ENCODE results near the gene SLC51A.
A peak's percentile ranks its signal among the peaks of the same experiment; 100 is the strongest.

The SLC51A gene

GRCh38 chr3:196216681-196217211 lies 412 bp downstream of the SLC51A start:
- DNase-seq (ENCODE audit: low spot score): no peak

GRCh38 chr3:196217307-196218154 lies 1.2 kb downstream of the SLC51A start:
- no peak for DNase-seq (ENCODE audit: low spot score)

GRCh38 chr3:196218155-196218712 lies 1.9 kb downstream of the SLC51A start:
- no peak for DNase-seq (ENCODE audit: low spot score)

- peak; percentile 93 for DNase-seq (ENCODE audit: low spot score)
These were observed 3.0 kb downstream of the SLC51A start for GRCh38 chr3:196219194-196219969.

GRCh38 chr3:196219970-196220311 lies 3.6 kb downstream of the SLC51A start:
- DNase-seq (ENCODE audit: low spot score): no peak

- DNase-seq (ENCODE audit: low spot score): no peak
These were observed 4.3 kb downstream of the SLC51A start for GRCh38 chr3:196220587-196220986.

- no peak for DNase-seq (ENCODE audit: low spot score)
These were observed 4.7 kb downstream of the SLC51A start for GRCh38 chr3:196220991-196221390.

GRCh38 chr3:196222876-196223595 lies 6.7 kb downstream of the SLC51A start:
- no peak for DNase-seq (ENCODE audit: low spot score)

- DNase-seq (ENCODE audit: low spot score): no peak
These were observed 8.8 kb downstream of the SLC51A start for GRCh38 chr3:196225086-196225485.

GRCh38 chr3:196225763-196226364 lies 9.5 kb downstream of the SLC51A start:
- no peak for DNase-seq (ENCODE audit: low spot score)

- no peak for DNase-seq (ENCODE audit: low spot score)
These were observed 10.8 kb downstream of the SLC51A start for GRCh38 chr3:196227121-196227561.

- DNase-seq (ENCODE audit: low spot score): no peak
These were observed 11.5 kb downstream of the SLC51A start for GRCh38 chr3:196227629-196228493.

GRCh38 chr3:196232154-196232881 lies 16.0 kb downstream of the SLC51A start:
- DNase-seq (ENCODE audit: low spot score): no peak

- no peak for DNase-seq (ENCODE audit: low spot score)
These were observed 16.5 kb downstream of the SLC51A start for GRCh38 chr3:196232882-196233251.

- no peak for DNase-seq (ENCODE audit: low spot score)
These were observed 19.3 kb downstream of the SLC51A start for GRCh38 chr3:196235452-196236122.

GRCh38 chr3:196236223-196236622 lies 19.9 kb downstream of the SLC51A start:
- DNase-seq (ENCODE audit: low spot score): no peak

- DNase-seq (ENCODE audit: low spot score): no peak
These were observed 20.9 kb downstream of the SLC51A start for GRCh38 chr3:196237203-196237602.

GRCh38 chr3:196238612-196239560 lies 22.6 kb downstream of the SLC51A start:
- DNase-seq (ENCODE audit: low spot score): no peak
